Measurements from ENCODE around the gene GCDH. TPM values are rescaled to one million over a fixed set of nuclear protein-coding genes. Genes with fewer than 3 reads are reported as not detected.

GCDH gene
- total and polyA plus RNA-seq, 12 donors = 22.6 to 72.3 (median 45.1) TPM

DNA sequence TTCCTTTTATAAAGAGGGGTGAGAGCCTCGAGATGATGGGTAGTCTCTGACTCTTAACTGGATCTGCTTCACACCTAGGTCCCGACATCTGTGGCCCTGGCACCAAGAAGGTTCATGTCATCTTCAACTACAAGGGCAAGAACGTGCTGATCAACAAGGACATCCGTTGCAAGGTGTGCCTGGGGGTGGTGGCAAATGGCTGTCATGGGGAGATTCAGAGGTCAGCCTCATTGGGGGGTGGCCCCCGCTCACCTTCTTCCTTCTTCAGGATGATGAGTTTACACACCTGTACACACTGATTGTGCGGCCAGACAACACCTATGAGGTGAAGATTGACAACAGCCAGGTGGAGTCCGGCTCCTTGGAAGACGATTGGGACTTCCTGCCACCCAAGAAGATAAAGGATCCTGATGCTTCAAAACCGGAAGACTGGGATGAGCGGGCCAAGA, 49.0 kb downstream of the GCDH start:
- no peaks in the 10 kb centered on the region for H3K27me3 ChIP-seq
- peak overlapping the region in 7 of 10 donors; percentile 83 to 98 (median 96) for H3K27ac ChIP-seq
- WGBS, 2 donors = 55 to 59% methylated on average over 10 of the region's 10 CpGs
- no peak for ATAC-seq
- peak overlapping the region in 9 of 10 donors; percentile 68 to 100 (median 99) for H3K4me3 ChIP-seq
- peaks cover 4 to 71% (median 42%) of the 10 kb centered on the region in 9 donors for H3K4me1 ChIP-seq
- no peak for DNase-seq
- intact Hi-C loops (cut with DNase I) = no loop called here
- H3K9me3 ChIP-seq = no peaks in the 10 kb centered on the region
- TF ChIP-seq, protein P1, sequence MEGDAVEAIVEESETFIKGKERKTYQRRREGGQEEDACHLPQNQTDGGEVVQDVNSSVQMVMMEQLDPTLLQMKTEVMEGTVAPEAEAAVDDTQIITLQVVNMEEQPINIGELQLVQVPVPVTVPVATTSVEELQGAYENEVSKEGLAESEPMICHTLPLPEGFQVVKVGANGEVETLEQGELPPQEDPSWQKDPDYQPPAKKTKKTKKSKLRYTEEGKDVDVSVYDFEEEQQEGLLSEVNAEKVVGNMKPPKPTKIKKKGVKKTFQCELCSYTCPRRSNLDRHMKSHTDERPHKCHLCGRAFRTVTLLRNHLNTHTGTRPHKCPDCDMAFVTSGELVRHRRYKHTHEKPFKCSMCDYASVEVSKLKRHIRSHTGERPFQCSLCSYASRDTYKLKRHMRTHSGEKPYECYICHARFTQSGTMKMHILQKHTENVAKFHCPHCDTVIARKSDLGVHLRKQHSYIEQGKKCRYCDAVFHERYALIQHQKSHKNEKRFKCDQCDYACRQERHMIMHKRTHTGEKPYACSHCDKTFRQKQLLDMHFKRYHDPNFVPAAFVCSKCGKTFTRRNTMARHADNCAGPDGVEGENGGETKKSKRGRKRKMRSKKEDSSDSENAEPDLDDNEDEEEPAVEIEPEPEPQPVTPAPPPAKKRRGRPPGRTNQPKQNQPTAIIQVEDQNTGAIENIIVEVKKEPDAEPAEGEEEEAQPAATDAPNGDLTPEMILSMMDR (IDR thresholded peaks at IDR 0.05) = no peak
- H3K36me3 ChIP-seq = peaks cover 0 to 60% (median 49%) of the 10 kb centered on the region in 9 donors

DNA sequence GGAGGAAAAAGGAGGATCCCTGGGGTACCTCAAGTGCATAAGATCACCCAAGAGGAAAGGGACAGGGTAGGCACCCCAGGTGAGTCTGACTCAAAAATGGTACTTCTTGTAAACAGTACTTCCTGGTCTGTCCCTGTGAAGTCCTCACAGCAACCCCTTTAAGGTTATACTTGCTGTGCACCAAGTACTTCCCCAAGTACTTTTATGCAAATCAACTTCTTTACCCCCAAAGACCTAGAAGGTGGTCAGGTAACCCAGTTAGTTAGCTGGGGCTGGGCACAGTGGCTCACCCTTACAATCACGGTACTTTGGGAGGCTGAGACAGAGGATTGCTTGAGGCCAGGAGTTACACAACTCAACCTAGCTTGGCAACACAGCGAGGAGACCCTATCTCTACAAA, 49.9 kb downstream of the GCDH start:
- intact Hi-C loops (cut with DNase I) = no loop called here
- Histone ChIP-seq H3K4me3 (peak overlapping the region in 6 of 10 donors; percentile 68 to 100 (median 99)), H3K36me3 (peaks cover 0 to 64% (median 49%) of the 10 kb centered on the region in 9 donors)

DNA sequence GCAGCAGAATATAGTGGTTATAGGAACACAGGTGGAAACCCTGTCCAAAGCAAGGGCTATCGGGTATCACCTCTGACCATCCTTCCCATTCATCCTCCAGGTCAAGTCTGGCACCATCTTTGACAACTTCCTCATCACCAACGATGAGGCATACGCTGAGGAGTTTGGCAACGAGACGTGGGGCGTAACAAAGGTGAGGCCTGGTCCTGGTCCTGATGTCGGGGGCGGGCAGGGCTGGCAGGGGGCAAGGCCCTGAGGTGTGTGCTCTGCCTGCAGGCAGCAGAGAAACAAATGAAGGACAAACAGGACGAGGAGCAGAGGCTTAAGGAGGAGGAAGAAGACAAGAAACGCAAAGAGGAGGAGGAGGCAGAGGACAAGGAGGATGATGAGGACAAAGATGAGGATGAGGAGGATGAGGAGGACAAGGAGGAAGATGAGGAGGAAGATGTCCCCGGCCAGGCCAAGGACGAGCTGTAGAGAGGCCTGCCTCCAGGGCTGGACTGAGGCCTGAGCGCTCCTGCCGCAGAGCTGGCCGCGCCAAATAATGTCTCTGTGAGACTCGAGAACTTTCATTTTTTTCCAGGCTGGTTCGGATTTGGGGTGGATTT, 52.6 kb downstream of the GCDH start:
- Histone ChIP-seq H3K4me1 (peaks cover 11 to 82% (median 49%) of the 10 kb centered on the region in 9 donors), H3K27ac (no peak overlapping the region), H3K9me3 (no peaks in the 10 kb centered on the region), H3K36me3 (peaks cover 0 to 77% (median 54%) of the 10 kb centered on the region in 9 donors), H3K4me3 (no peak overlapping the region), H3K27me3 (no peaks in the 10 kb centered on the region)
- DNase-seq (no peak), ATAC-seq (no peak)
- intact Hi-C loops (cut with DNase I) = no loop called here
- TF ChIP-seq, protein P1 (IDR thresholded peaks at IDR 0.05) = no peak
- WGBS, 2 donors = 84 to 87% methylated on average over 18 of the region's 18 CpGs

More for the DNA sequence above, 49.9 kb downstream of the GCDH start:
- WGBS, 2 donors = 71 to 85% methylated on average over 2 of the region's 2 CpGs
- Histone ChIP-seq H3K4me1 (peaks cover 4 to 76% (median 42%) of the 10 kb centered on the region in 9 donors), H3K9me3 (no peaks in the 10 kb centered on the region), H3K27ac (peak overlapping the region in 3 of 10 donors; percentile 6 to 97 (median 36)), H3K27me3 (no peaks in the 10 kb centered on the region)
- TF ChIP-seq, protein P1 (IDR thresholded peaks at IDR 0.05) = no peak
- no peak for DNase-seq
- ATAC-seq = no peak

- Histone ChIP-seq H3K27ac (peak overlapping the region in 2 of 10 donors; percentile 95 to 98), H3K9me3 (no peaks in the 10 kb centered on the region), H3K36me3 (peaks cover 6 to 83% (median 61%) of the 10 kb centered on the region in 9 donors), H3K27me3 (no peaks in the 10 kb centered on the region), H3K4me3 (no peak overlapping the region), H3K4me1 (peaks cover 11 to 82% (median 48%) of the 10 kb centered on the region in 9 donors)
- ATAC-seq (no peak), DNase-seq (no peak)
- intact Hi-C loops (cut with DNase I) = no loop called here
- TF ChIP-seq, protein P1 (IDR thresholded peaks at IDR 0.05) = no peak
- WGBS, 2 donors = 66 to 74% methylated on average over 2 of the region's 2 CpGs
These were observed 53.2 kb downstream of the GCDH start for GRCh38 chr19:12944104-12944674.
